ENCODE measurements around the gene DUT.

The DUT gene

DNA sequence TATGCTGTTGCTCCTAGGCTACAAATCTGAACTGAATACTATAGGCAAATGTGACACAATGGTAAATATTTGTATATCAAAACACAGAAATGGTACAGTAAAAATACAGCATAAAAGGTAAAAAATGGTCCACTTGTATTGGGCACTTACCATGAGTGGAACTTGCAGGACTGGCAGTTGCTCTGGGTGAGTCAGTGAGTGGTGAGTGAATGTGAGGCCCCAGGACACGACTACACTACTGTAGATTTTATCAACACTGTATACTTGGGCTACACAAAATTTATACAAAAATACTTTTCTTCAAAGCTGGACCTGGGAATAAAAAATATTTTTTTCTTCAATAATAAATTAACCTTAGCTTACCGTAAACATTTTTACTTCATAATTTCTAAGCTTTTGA is 41.6 kb upstream of the DUT start:
- no peak for DNase-seq (ENCODE audit: low spot score)
- TF ChIP-seq, protein P1, sequence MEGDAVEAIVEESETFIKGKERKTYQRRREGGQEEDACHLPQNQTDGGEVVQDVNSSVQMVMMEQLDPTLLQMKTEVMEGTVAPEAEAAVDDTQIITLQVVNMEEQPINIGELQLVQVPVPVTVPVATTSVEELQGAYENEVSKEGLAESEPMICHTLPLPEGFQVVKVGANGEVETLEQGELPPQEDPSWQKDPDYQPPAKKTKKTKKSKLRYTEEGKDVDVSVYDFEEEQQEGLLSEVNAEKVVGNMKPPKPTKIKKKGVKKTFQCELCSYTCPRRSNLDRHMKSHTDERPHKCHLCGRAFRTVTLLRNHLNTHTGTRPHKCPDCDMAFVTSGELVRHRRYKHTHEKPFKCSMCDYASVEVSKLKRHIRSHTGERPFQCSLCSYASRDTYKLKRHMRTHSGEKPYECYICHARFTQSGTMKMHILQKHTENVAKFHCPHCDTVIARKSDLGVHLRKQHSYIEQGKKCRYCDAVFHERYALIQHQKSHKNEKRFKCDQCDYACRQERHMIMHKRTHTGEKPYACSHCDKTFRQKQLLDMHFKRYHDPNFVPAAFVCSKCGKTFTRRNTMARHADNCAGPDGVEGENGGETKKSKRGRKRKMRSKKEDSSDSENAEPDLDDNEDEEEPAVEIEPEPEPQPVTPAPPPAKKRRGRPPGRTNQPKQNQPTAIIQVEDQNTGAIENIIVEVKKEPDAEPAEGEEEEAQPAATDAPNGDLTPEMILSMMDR (IDR thresholded peaks at IDR 0.05; ENCODE audit: borderline replicate concordance, control extremely low read depth, extremely low read depth, insufficient read depth, missing control alignments) = no peak
- in situ Hi-C loops (cut with MboI; ENCODE audit: low sequenced_read_pairs, unreplicated experiment) = loop anchor here (25.0 kb wide), 1 partner anchor 1102 kb away; no protein-coding TSS in a partner anchor

DNA sequence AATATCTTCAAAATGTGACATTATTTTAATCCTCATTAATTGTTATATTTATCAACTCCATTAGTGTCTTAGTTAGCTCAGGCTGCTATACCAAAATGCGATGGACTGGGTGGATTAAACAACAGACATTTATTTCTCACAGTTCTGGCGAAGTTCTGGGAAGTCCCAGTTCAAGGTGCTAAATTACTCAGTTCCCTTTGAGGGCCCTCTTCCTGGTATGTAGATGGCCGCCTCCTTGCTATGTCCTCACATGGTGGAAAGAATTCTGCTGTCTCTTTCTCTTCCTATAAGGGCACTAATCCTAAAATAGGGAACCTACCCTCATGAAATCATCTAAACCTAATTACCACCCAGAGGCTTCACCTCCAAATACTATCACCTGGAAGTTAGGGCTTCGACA is 38.8 kb upstream of the DUT start:
- in situ Hi-C loops (cut with MboI; ENCODE audit: low sequenced_read_pairs, unreplicated experiment) = loop anchor here (25.0 kb wide), 1 partner anchor 1105 kb away; no protein-coding TSS in a partner anchor
- no peak for DNase-seq (ENCODE audit: low spot score)
- TF ChIP-seq, protein P1 (IDR thresholded peaks at IDR 0.05; ENCODE audit: borderline replicate concordance, control extremely low read depth, extremely low read depth, insufficient read depth, missing control alignments) = no peak

DNA sequence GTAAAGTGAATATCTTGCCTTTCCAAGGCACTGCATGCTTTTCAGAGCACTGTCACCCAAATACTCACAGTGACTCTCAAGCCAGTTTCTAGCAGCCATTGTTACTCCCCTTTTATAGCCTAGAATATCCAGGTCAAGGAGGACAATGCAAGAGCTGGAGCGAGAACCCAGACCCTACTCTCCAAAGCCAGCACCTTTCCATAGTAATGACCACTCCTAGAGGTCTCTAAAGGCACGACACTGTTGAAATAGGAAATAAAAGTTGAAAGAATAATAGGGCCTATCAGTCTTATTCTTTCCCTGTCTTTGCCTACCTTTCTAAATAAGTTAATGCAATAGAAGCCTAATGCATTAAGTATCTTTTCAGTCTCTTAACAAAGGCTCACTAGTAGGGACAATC is 33.6 kb upstream of the DUT start:
- no peak for DNase-seq (ENCODE audit: low spot score)
- in situ Hi-C loops (cut with MboI; ENCODE audit: low sequenced_read_pairs, unreplicated experiment) = loop anchor here (25.0 kb wide), 1 partner anchor 1110 kb away; no protein-coding TSS in a partner anchor
- TF ChIP-seq, protein P1 (IDR thresholded peaks at IDR 0.05; ENCODE audit: borderline replicate concordance, control extremely low read depth, extremely low read depth, insufficient read depth, missing control alignments) = no peak

DNA sequence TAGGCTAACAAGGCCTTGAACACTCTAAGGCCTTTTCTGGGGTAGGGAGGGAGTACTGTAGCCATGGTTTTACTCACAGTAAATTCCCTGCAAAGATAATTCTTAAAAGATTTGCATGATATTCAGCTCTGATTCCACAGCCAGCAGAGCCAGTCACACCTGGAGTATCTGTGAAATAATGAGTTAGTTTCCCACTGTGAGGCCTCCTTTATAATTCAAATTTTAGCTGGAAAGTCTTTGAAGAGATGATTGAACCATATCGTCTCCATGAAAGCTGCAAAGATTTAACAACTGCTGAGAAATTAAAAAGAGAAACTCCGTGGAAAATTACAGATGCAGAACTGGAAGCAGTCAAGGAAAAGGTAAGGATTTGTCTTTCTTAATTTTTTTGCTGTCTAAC is 32.3 kb upstream of the DUT start:
- in situ Hi-C loops (cut with MboI; ENCODE audit: low sequenced_read_pairs, unreplicated experiment) = loop anchor here (25.0 kb wide), 1 partner anchor 1112 kb away; no protein-coding TSS in a partner anchor
- TF ChIP-seq, protein P1 (IDR thresholded peaks at IDR 0.05; ENCODE audit: borderline replicate concordance, control extremely low read depth, extremely low read depth, insufficient read depth, missing control alignments) = no peak
- no peak for DNase-seq (ENCODE audit: low spot score)

DNA sequence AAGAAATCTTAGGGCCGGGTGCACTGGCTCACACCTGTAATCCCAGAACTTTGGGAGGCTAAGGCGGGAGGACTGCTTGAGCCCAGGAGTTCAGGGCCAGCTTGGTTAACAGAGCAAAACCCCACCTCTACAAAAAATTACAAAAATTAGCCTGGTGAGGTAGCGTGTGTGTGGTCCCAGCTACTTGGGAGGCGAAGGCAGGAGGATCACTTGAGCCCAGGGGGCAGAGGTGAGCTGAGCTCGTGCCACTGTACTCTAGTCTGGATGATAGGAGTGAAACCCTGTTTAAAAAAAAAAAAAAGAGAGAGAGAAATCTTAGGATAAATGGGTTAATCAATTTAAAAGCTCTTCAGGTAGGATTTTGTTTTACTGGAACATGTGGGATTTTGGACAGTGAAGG is 31.2 kb upstream of the DUT start:
- in situ Hi-C loops (cut with MboI; ENCODE audit: low sequenced_read_pairs, unreplicated experiment) = no loop called here
- TF ChIP-seq, protein P1 (IDR thresholded peaks at IDR 0.05; ENCODE audit: borderline replicate concordance, control extremely low read depth, extremely low read depth, insufficient read depth, missing control alignments) = no peak
- DNase-seq (ENCODE audit: low spot score) = no peak

DNA sequence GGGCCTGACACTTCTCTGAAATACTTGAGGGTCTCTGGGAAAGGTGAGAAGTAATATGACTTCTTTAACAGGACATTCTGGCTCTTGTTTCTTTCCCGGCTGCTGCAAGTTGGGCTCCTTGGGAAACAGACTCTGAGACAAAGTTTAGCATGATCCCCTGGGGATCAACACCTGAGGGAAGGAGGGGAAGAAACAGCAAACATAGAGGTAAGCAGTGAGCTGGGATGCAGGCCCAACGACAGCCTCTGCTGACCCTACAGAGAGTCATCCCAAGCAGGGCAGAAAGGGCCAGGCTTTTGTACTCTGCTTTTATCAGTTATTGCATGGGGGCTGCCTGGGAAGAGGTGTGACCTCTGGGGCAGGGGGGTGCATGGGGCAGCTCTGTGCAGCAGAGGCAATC is 26.8 kb upstream of the DUT start:
- no peak for DNase-seq (ENCODE audit: low spot score)
- TF ChIP-seq, protein P1 (IDR thresholded peaks at IDR 0.05; ENCODE audit: borderline replicate concordance, control extremely low read depth, extremely low read depth, insufficient read depth, missing control alignments) = no peak
- in situ Hi-C loops (cut with MboI; ENCODE audit: low sequenced_read_pairs, unreplicated experiment) = no loop called here

DNA sequence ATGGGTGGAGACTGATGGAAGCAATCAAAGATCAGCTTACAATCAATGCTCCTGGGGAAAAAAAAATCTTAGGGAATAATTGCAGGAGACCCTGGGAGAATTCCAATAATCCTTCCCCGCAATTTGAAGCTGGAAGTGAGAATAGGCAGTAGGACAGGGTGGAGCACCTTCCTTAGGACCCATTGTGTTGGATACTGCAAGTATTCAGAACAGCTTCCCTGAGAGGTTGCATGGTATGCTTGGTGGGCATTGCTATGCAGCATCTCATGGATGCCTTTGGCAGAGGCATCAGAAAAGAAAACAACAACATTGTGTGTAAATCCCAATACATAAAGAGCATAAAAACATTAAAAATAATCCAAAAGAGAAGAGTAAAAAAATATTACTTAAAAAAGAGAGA is 24.6 kb upstream of the DUT start:
- TF ChIP-seq, protein P1 (IDR thresholded peaks at IDR 0.05; ENCODE audit: borderline replicate concordance, control extremely low read depth, extremely low read depth, insufficient read depth, missing control alignments) = no peak
- no peak for DNase-seq (ENCODE audit: low spot score)
- in situ Hi-C loops (cut with MboI; ENCODE audit: low sequenced_read_pairs, unreplicated experiment) = no loop called here
